Keratinocyte (primary cell): ENCODE data around the gene C6orf62. TPM values are rescaled to one million over a fixed set of nuclear protein-coding genes. Genes with fewer than 3 reads are reported as not detected.

Source experiments
- DNase-seq: peaks from one replicate; pipeline ENCODE4 v3.0.0-alpha.2; 2011; ENCODE audit warnings: low read depth, missing footprints, low spot score
- FAIRE-seq: peaks from 2 replicates; lab custom pipeline; 2011; peaks lifted over from hg19 to GRCh38; lab: Jason Lieb, UNC
- H2AFZ ChIP-seq: 2 replicates; pipeline ENCODE4 v1.6.0; 2012; ENCODE audit warnings: low read length, control low read depth, inconsistent platforms; ENCODE audit not compliant: control insufficient read depth
- H3K27ac ChIP-seq: 2 replicates; pipeline ENCODE4 v1.5.1; 2011; ENCODE audit warnings: low read length; ENCODE audit not compliant: control insufficient read depth, insufficient read depth
- H3K27me3 ChIP-seq: 3 replicates; pipeline ENCODE4 v1.6.0; 2011; ENCODE audit warnings: low read length; ENCODE audit not compliant: control insufficient read depth, insufficient read depth; ENCODE audit errors: extremely low read depth
- H3K36me3 ChIP-seq, 2 experiments: 2 replicates in 1 of 2; 3 replicates in 1 of 2; pipeline ENCODE4 v1.5.1; 2011; ENCODE audit warnings: low read length in 2 of 2, mild to moderate bottlenecking in 1 of 2; ENCODE audit not compliant: control insufficient read depth in 2 of 2, insufficient read depth in 2 of 2; ENCODE audit errors: extremely low read depth in 1 of 2
- H3K4me1 ChIP-seq: 3 replicates; pipeline ENCODE4 v1.5.1; 2011; ENCODE audit warnings: low read length; ENCODE audit not compliant: control insufficient read depth, insufficient read depth; ENCODE audit errors: extremely low read depth
- H3K4me2 ChIP-seq: 3 replicates; pipeline ENCODE4 v1.6.0; 2011; ENCODE audit warnings: low read depth, low read length; ENCODE audit not compliant: control insufficient read depth, insufficient read depth; ENCODE audit errors: extremely low read depth
- H3K4me3 ChIP-seq, 3 experiments: fragments of 200-600 bp in 1 of 3; sonication (generic) in 1 of 3; 2 replicates in 2 of 3; 3 replicates in 1 of 3; pipeline ENCODE4 v1.5.1; 2011 to 2016; ENCODE audit warnings: low read length in 3 of 3, mild to moderate bottlenecking in 3 of 3, control low read depth in 2 of 3, inconsistent platforms in 1 of 3, low read depth in 1 of 3, mixed read lengths in 1 of 3, mixed run types in 1 of 3, moderate library complexity in 1 of 3; ENCODE audit not compliant: control insufficient read depth in 2 of 3, insufficient read depth in 2 of 3; ENCODE audit errors: extremely low read depth in 1 of 3
- H3K79me2 ChIP-seq: 2 replicates; pipeline ENCODE4 v1.6.0; 2012; ENCODE audit warnings: low read length; ENCODE audit not compliant: control insufficient read depth, insufficient read depth
- H3K9ac ChIP-seq: 3 replicates; pipeline ENCODE4 v1.6.0; 2011; ENCODE audit warnings: low read length; ENCODE audit not compliant: control insufficient read depth, insufficient read depth; ENCODE audit errors: extremely low read depth
- H3K9me1 ChIP-seq: 3 replicates; pipeline ENCODE4 v1.6.0; 2011; ENCODE audit warnings: low read length; ENCODE audit not compliant: control insufficient read depth, insufficient read depth; ENCODE audit errors: extremely low read depth
- H3K9me3 ChIP-seq: 2 replicates; pipeline ENCODE4 v1.5.1; 2012; ENCODE audit warnings: low read depth, low read length; ENCODE audit not compliant: control insufficient read depth
- H4K20me1 ChIP-seq: 3 replicates; pipeline ENCODE4 v1.6.0; 2011; ENCODE audit warnings: low read length; ENCODE audit not compliant: control insufficient read depth, insufficient read depth; ENCODE audit errors: extremely low read depth
- CTCF ChIP-seq, 3 experiments: IDR thresholded peaks in 1 of 3; conservative IDR thresholded peaks in 1 of 3; optimal IDR thresholded peaks in 1 of 3; 2 replicates in 2 of 3; 3 replicates in 1 of 3; pipeline versions ENCODE3 to v1.5.1; 2011; ENCODE audit warnings: low read length in 3 of 3, mild to moderate bottlenecking in 3 of 3, moderate library complexity in 2 of 3, control low read depth in 1 of 3, inconsistent platforms in 1 of 3; ENCODE audit not compliant: insufficient read depth in 2 of 3; ENCODE audit errors: extremely low read depth in 1 of 3
- EZH2 ChIP-seq: IDR thresholded peaks from one replicate; pipeline ENCODE4 v1.6.1; 2012; ENCODE audit warnings: inconsistent platforms, mild to moderate bottlenecking, low read length, moderate library complexity
- dilution Hi-C: fragments of 300-500 bp; cut with MboI; formaldehyde crosslinking; loops from one replicate; pipeline ENCODE4 v1.7.0; 2020; ENCODE audit warnings: low sequenced_read_pairs; ENCODE audit not compliant: extremely low pct_ligation_motif_present
- polyA plus RNA-seq, 5 experiments: library from polyadenylated mRNA; depleted of rRNA in 3 of 5; stranded (reverse) in 3 of 5; stranded (forward) in 1 of 5; unstranded in 1 of 5; fragments of >200 nt; gene quantifications; 1 replicate in 1 of 5; 2 replicates in 3 of 5; 3 replicates in 1 of 5; pipeline versions ENCODE4 v1.2.1 to v1.2.3, GENCODE V29; 2011 to 2012; ENCODE audit warnings: missing spikeins in 2 of 5, low read depth in 1 of 5, low replicate concordance in 1 of 5

The C6orf62 gene
- polyA plus RNA-seq, 1 donor (not counting 4 experiments of a cell fraction or from before 2014, with no cell fraction given) = 77.3 TPM

- dilution Hi-C loops = no loop called here
- H3K36me3 ChIP-seq = peaks cover 0 to 1% of the 10 kb centered on the region in 2 experiments
Observed at GRCh38 chr6:24692415-24692814, 26.5 kb downstream of the C6orf62 start.

GRCh38 chr6:24692003-24692402 is 27.0 kb downstream of the C6orf62 start:
- FAIRE-seq = no peak
- TF ChIP-seq CTCF (optimal IDR thresholded peaks at IDR 0.05 in 1 of 3, IDR thresholded peaks at IDR 0.05 in 1 of 3, conservative IDR thresholded peaks at IDR 0.05 in 1 of 3; ENCODE audit: extremely low read depth in 1 of 3, insufficient read depth in 2 of 3, low read length in 3 of 3) = no peak
- no peak for TF ChIP-seq EZH2

More at GRCh38 chr6:24692415-24692814, 26.5 kb downstream of the C6orf62 start:
- no peak for DNase-seq
- H3K9me3 ChIP-seq = no peaks in the 10 kb centered on the region
- no peaks in the 10 kb centered on the region for H3K27me3 ChIP-seq
- no peak overlapping the region for H2AFZ ChIP-seq
- no peaks in the 10 kb centered on the region for H3K9me1 ChIP-seq
- no peaks in the 10 kb centered on the region for H3K4me1 ChIP-seq
- H3K9ac ChIP-seq = no peak overlapping the region
- H3K4me2 ChIP-seq = no peak overlapping the region
- H4K20me1 ChIP-seq = no peaks in the 10 kb centered on the region
- no peaks in the 10 kb centered on the region for H3K79me2 ChIP-seq
- TF ChIP-seq EZH2 = no peak
- TF ChIP-seq CTCF (optimal IDR thresholded peaks at IDR 0.05 in 1 of 3, IDR thresholded peaks at IDR 0.05 in 1 of 3, conservative IDR thresholded peaks at IDR 0.05 in 1 of 3; ENCODE audit: extremely low read depth in 1 of 3, insufficient read depth in 2 of 3, low read length in 3 of 3) = no peak
- FAIRE-seq = no peak
- H3K4me3 ChIP-seq = no peak overlapping the region
- no peak overlapping the region for H3K27ac ChIP-seq

More at GRCh38 chr6:24692003-24692402, 27.0 kb downstream of the C6orf62 start:
- Histone ChIP-seq H3K27me3 (no peaks in the 10 kb centered on the region), H2AFZ (no peak overlapping the region), H4K20me1 (no peaks in the 10 kb centered on the region), H3K36me3 (peaks cover 0 to 1% of the 10 kb centered on the region in 2 experiments), H3K79me2 (no peaks in the 10 kb centered on the region), H3K4me3 (no peak overlapping the region), H3K27ac (no peak overlapping the region), H3K4me1 (no peaks in the 10 kb centered on the region), H3K4me2 (no peak overlapping the region), H3K9me1 (no peaks in the 10 kb centered on the region), H3K9me3 (no peaks in the 10 kb centered on the region), H3K9ac (no peak overlapping the region)
- dilution Hi-C loops = no loop called here
- no peak for DNase-seq
